ENCODE data around the gene RNF43. TPM values are rescaled to one million over a fixed set of nuclear protein-coding genes. Genes with fewer than 3 reads are reported as not detected.

Gene RNF43
- total RNA-seq, 2 experiments from 2014 or later: 0.38 to 0.91 TPM

DNA sequence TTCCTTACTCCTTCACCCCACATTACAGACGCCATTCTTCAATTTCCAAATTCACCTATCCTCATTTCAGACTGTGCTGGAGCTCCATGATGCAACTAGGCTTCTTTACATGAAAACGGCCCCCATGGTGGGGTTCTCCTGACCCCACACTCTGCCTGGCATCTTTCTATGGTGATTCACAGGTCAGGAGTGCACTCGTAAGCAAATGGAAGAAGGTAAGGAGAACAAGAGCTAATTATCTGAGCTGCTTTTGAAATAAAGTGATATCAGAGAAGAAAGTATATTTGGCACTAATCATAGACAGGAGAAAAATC lies 37.9 kb downstream of the RNF43 start:
- Mint-ChIP-seq H3K9me3 (no peaks in the 10 kb centered on the region), H3K4me3 (peak overlapping the region; percentile 3), H3K27ac (no peak overlapping the region), H3K4me1 (ENCODE audit: low read depth) (peaks cover 35% of the 10 kb centered on the region), H3K36me3 (ENCODE audit: low read depth) (no peaks in the 10 kb centered on the region), H3K27me3 (ENCODE audit: low read depth) (no peaks in the 10 kb centered on the region)
- no peak for DNase-seq
- CTCF ChIA-PET: interaction anchor here (1.0 to 3.4 kb wide), 4 partner anchors 28 to 76 kb away, joined by 4 to 13 read pairs (median 6); partner anchors contain the start of genes RNF43 and SUPT4H1
- intact Hi-C loops (cut with micrococcal nuclease): no loop called here

GRCh38 chr17:58378733-58379510 lies 38.4 kb downstream of the RNF43 start:
- no peaks in the 10 kb centered on the region for H3K9me3 Mint-ChIP-seq
- H3K27me3 Mint-ChIP-seq (ENCODE audit: low read depth): no peaks in the 10 kb centered on the region
- H3K36me3 Mint-ChIP-seq (ENCODE audit: low read depth): no peaks in the 10 kb centered on the region
- peak; percentile 17 for DNase-seq
- peak overlapping the region; percentile 3 for H3K4me3 Mint-ChIP-seq
- no peak overlapping the region for H3K27ac Mint-ChIP-seq
- intact Hi-C loops (cut with micrococcal nuclease): no loop called here
- H3K4me1 Mint-ChIP-seq (ENCODE audit: low read depth): peaks cover 35% of the 10 kb centered on the region
- CTCF ChIA-PET: interaction anchor here (1.0 to 3.4 kb wide), 6 partner anchors 9 to 75 kb away, joined by 3 to 13 read pairs (median 5); partner anchors contain the start of genes RNF43 and SUPT4H1

DNA sequence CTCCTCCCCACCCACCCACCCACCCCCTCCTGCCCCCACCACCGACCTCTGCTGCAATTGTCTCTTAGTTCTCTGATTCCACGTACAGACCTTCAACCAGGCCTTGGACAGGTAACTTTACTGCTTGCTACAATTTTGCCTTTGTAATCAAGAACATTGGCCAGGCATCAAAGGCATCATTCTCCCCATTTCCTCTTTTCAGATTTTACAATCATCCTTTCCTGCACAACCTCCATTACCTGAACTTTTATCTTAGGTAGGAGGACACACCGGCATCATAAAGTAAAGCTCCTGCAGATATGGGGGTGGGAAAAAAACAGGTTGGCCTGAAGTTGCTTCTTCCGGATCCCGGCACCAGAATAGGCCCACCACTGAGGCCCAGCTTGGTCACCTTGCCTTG lies 39.7 kb downstream of the RNF43 start:
- H3K27me3 Mint-ChIP-seq (ENCODE audit: low read depth): no peaks in the 10 kb centered on the region
- peaks cover 33% of the 10 kb centered on the region for H3K4me1 Mint-ChIP-seq (ENCODE audit: low read depth)
- H3K9me3 Mint-ChIP-seq: no peaks in the 10 kb centered on the region
- H3K27ac Mint-ChIP-seq: no peak overlapping the region
- H3K4me3 Mint-ChIP-seq: no peak overlapping the region
- H3K36me3 Mint-ChIP-seq (ENCODE audit: low read depth): no peaks in the 10 kb centered on the region
- intact Hi-C loops (cut with micrococcal nuclease): no loop called here
- CTCF ChIA-PET: interaction anchor here (0.6 to 3.4 kb wide), 2 partner anchors 74 to 315 kb away, joined by 3 to 13 read pairs; no protein-coding TSS in a partner anchor
- no peak for DNase-seq

GRCh38 chr17:58377093-58377601 lies 40.2 kb downstream of the RNF43 start:
- no peak overlapping the region for H3K4me3 Mint-ChIP-seq
- intact Hi-C loops (cut with micrococcal nuclease): no loop called here

GRCh38 chr17:58376472-58377000 lies 40.8 kb downstream of the RNF43 start:
- Mint-ChIP-seq H3K4me3 (no peak overlapping the region), H3K4me1 (ENCODE audit: low read depth) (peaks cover 23% of the 10 kb centered on the region), H3K27me3 (ENCODE audit: low read depth) (no peaks in the 10 kb centered on the region), H3K27ac (no peak overlapping the region), H3K9me3 (no peaks in the 10 kb centered on the region), H3K36me3 (ENCODE audit: low read depth) (no peaks in the 10 kb centered on the region)
- CTCF ChIA-PET: no interaction called here
- intact Hi-C loops (cut with micrococcal nuclease): no loop called here
- no peak for DNase-seq

More at GRCh38 chr17:58377093-58377601, 40.2 kb downstream of the RNF43 start:
- no peak overlapping the region for H3K27ac Mint-ChIP-seq
- no peaks in the 10 kb centered on the region for H3K9me3 Mint-ChIP-seq
- H3K4me1 Mint-ChIP-seq (ENCODE audit: low read depth): peaks cover 27% of the 10 kb centered on the region
- H3K27me3 Mint-ChIP-seq (ENCODE audit: low read depth): no peaks in the 10 kb centered on the region
- DNase-seq: no peak
- CTCF ChIA-PET: interaction anchor here (0.6 to 3.4 kb wide), 2 partner anchors 73 to 316 kb away, joined by 3 to 13 read pairs; no protein-coding TSS in a partner anchor
- H3K36me3 Mint-ChIP-seq (ENCODE audit: low read depth): no peaks in the 10 kb centered on the region

DNA sequence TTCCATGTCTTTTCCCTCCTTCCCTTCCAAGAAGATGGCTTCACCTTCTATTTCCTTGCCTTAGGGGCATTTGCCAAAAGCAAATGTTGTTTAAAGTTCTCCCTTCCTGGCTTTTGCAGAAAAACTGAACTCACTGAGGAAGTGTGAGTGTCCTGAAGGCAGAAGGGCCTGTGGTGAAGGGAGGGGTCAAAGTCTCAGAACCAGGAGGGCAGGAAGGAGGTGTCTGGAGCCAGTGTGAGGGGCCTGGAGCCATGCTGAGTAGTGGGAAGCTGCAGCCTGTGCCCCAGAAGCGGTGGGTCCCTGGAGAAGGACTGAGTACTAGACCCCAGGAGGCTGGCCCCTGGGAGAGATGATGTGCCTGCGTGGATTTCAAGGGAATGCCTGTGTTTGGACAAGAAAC lies 41.5 kb downstream of the RNF43 start:
- no peak for DNase-seq
- Mint-ChIP-seq H3K4me1 (ENCODE audit: low read depth) (peaks cover 23% of the 10 kb centered on the region), H3K27me3 (ENCODE audit: low read depth) (no peaks in the 10 kb centered on the region), H3K36me3 (ENCODE audit: low read depth) (no peaks in the 10 kb centered on the region), H3K27ac (no peak overlapping the region), H3K9me3 (no peaks in the 10 kb centered on the region), H3K4me3 (no peak overlapping the region)
- CTCF ChIA-PET: no interaction called here
- intact Hi-C loops (cut with micrococcal nuclease): no loop called here

DNA sequence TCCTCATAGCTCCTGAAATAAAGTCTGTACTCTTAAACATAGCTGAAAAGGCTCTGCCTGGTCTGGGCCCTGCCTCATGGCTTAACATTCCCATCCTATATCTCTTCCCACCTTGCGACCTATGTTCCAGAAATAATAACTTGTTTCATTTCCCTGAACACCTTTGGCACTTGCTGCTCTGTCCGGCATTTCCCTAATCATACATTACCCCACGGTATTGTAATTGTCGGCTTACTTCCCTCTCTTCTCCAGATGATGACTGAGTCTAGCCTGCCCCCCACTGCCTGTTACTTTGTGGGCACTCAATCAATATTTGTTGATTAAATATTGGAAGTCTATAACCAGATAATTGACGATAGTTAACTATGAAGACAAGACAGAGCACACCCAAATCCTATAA lies 42.1 kb downstream of the RNF43 start:
- intact Hi-C loops (cut with micrococcal nuclease): no loop called here
- no peak overlapping the region for H3K27ac Mint-ChIP-seq
- no peak for DNase-seq
- H3K36me3 Mint-ChIP-seq (ENCODE audit: low read depth): no peaks in the 10 kb centered on the region
- H3K4me1 Mint-ChIP-seq (ENCODE audit: low read depth): peaks cover 23% of the 10 kb centered on the region
- no peaks in the 10 kb centered on the region for H3K27me3 Mint-ChIP-seq (ENCODE audit: low read depth)
- no peak overlapping the region for H3K4me3 Mint-ChIP-seq
- no peaks in the 10 kb centered on the region for H3K9me3 Mint-ChIP-seq
- CTCF ChIA-PET: interaction anchor here (1.0 kb wide), 1 partner anchor 31 kb away, joined by 4 read pairs; no protein-coding TSS in a partner anchor

DNA sequence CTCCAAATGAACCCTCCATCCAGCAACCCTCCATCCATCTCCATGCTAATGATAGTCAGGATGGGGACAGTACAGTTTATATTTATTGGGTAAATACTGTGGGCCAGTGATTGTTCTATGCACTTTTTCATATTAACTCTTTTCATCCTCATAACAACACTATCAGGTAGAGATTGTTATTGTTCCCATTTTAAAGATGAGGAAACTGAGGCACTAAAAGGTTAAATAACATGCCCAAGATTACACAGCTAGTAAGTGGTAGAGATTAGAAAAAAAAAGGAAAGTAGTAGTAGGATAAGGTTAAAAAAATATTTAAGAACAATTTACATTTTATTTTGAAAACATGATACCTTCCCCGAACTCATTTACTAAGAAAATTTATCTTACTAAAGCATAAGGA lies 43.4 kb downstream of the RNF43 start:
- Mint-ChIP-seq H3K27me3 (ENCODE audit: low read depth) (no peaks in the 10 kb centered on the region), H3K4me3 (no peak overlapping the region), H3K9me3 (no peaks in the 10 kb centered on the region), H3K27ac (no peak overlapping the region), H3K4me1 (ENCODE audit: low read depth) (peaks cover 10% of the 10 kb centered on the region), H3K36me3 (ENCODE audit: low read depth) (no peaks in the 10 kb centered on the region)
- no peak for DNase-seq
- intact Hi-C loops (cut with micrococcal nuclease): no loop called here
- CTCF ChIA-PET: no interaction called here

DNA sequence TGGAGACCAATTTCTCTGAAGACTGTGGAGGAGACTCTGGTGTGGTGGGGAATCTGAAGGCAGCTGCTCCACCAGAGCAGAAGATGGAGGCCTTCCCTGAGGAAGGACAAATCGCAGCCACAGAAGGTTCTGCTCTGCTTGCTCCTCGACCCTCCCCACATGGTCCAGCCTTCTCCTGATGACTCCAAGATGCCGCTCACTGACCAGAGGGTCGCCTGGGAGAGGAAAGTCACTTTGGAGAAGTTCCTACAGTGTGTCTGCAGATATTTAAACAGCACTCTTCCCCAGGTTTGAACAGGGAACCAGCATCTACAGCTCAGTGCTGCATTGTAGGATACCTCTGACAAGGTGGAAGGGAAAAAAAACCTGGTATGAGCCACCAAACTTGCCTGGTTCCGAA lies 44.3 kb downstream of the RNF43 start:
- Mint-ChIP-seq H3K36me3 (ENCODE audit: low read depth) (no peaks in the 10 kb centered on the region), H3K9me3 (no peaks in the 10 kb centered on the region), H3K4me3 (no peak overlapping the region), H3K4me1 (ENCODE audit: low read depth) (peaks cover 5% of the 10 kb centered on the region), H3K27me3 (ENCODE audit: low read depth) (no peaks in the 10 kb centered on the region), H3K27ac (no peak overlapping the region)
- no peak for DNase-seq
- intact Hi-C loops (cut with micrococcal nuclease): no loop called here
- CTCF ChIA-PET: interaction anchor here (0.7 kb wide), 1 partner anchor 37 kb away, joined by 3 read pairs; no protein-coding TSS in a partner anchor

- H3K4me3 Mint-ChIP-seq: no peak overlapping the region
- H3K27ac Mint-ChIP-seq: no peak overlapping the region
- intact Hi-C loops (cut with micrococcal nuclease): no loop called here
These were observed 45.9 kb downstream of the RNF43 start for GRCh38 chr17:58371300-58371950.

GRCh38 chr17:58370716-58371115 lies 46.6 kb downstream of the RNF43 start:
- Mint-ChIP-seq H3K36me3 (ENCODE audit: low read depth) (no peaks in the 10 kb centered on the region), H3K27me3 (ENCODE audit: low read depth) (no peaks in the 10 kb centered on the region), H3K9me3 (no peaks in the 10 kb centered on the region), H3K4me3 (no peak overlapping the region), H3K27ac (no peak overlapping the region), H3K4me1 (ENCODE audit: low read depth) (peaks cover 7% of the 10 kb centered on the region)
- intact Hi-C loops (cut with micrococcal nuclease): no loop called here
- CTCF ChIA-PET: interaction anchor here (0.6 to 1.8 kb wide), 4 partner anchors 20 to 53 kb away, joined by 3 to 6 read pairs (median 4); partner anchors contain the start of gene RNF43
- DNase-seq: no peak

More at GRCh38 chr17:58371300-58371950, 45.9 kb downstream of the RNF43 start:
- DNase-seq: no peak
- Mint-ChIP-seq H3K9me3 (no peaks in the 10 kb centered on the region), H3K4me1 (ENCODE audit: low read depth) (peaks cover 1% of the 10 kb centered on the region), H3K27me3 (ENCODE audit: low read depth) (no peaks in the 10 kb centered on the region), H3K36me3 (ENCODE audit: low read depth) (no peaks in the 10 kb centered on the region)
- CTCF ChIA-PET: interaction anchor here (0.6 to 1.8 kb wide), 2 partner anchors 20 to 46 kb away, joined by 3 to 6 read pairs; partner anchors contain the start of gene RNF43

- H3K36me3 Mint-ChIP-seq (ENCODE audit: low read depth): no peaks in the 10 kb centered on the region
These were observed 47.0 kb downstream of the RNF43 start for GRCh38 chr17:58370309-58370708.

More at GRCh38 chr17:58370309-58370708, 47.0 kb downstream of the RNF43 start:
- intact Hi-C loops (cut with micrococcal nuclease): no loop called here
- Mint-ChIP-seq H3K27ac (no peak overlapping the region), H3K4me3 (no peak overlapping the region), H3K27me3 (ENCODE audit: low read depth) (no peaks in the 10 kb centered on the region), H3K9me3 (no peaks in the 10 kb centered on the region), H3K4me1 (ENCODE audit: low read depth) (peaks cover 7% of the 10 kb centered on the region)
- CTCF ChIA-PET: interaction anchor here (0.8 to 1.8 kb wide), 4 partner anchors 8 to 53 kb away, joined by 3 to 6 read pairs (median 4); partner anchors contain the start of gene RNF43
- no peak for DNase-seq
